MV-4-11 (cell line): ENCODE results near the gene TSPAN11.
"Not testable (repeated sequence)": the region's sequence is repeated elsewhere in the genome, so short reads cannot be mapped to it uniquely, and the experiment has no call there.

Experiments
- DNase-seq: peaks from one replicate; lab custom pipeline; 2025; lab: John Stamatoyannopoulos, UW

TSPAN11 gene

DNA sequence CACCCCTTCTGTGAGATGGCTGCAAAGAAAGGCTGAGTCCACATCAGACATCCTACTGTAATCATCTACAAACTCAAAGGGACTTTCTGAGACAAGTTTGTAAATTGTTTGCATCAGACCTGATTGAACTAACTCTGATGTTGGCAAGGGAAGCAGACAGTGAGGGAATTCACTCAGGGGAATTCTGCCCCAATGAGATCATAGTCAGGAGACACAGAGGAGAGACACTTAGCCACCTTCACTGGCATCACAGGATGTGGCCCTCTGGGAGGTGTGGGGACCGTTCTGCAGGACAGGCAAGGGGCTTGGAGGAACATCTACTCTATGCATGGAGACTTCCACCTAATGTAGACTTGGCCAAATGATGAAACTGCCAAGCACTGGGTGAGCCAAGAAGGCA, 76.5 kb downstream of the TSPAN11 start:
- DNase-seq = no peak

- DNase-seq = no peak
Observed at GRCh38 chr12:31003861-31004640, 77.5 kb downstream of the TSPAN11 start.

DNA sequence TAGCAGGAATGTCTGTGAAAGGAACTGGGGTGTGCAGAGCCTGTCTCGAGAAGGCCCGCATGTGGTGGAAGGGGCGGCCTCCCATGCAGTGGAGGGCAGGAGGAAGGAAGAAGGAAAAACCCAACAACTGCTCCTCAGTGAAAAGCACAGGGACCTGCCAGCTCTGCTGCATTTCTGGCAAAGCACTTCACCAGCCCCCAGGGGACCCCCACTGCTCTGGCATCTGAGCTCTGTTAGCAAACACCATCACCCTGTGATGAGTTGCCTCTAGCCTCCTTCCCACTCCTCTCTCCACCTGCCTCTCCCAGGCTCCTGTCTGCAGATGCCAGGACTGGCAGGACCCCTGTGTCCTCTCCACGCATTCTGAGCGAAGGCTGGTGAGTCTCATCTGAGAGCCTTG, 78.1 kb downstream of the TSPAN11 start:
- DNase-seq = no peak

GRCh38 chr12:31005256-31005943, 78.9 kb downstream of the TSPAN11 start:
- DNase-seq = no peak

DNA sequence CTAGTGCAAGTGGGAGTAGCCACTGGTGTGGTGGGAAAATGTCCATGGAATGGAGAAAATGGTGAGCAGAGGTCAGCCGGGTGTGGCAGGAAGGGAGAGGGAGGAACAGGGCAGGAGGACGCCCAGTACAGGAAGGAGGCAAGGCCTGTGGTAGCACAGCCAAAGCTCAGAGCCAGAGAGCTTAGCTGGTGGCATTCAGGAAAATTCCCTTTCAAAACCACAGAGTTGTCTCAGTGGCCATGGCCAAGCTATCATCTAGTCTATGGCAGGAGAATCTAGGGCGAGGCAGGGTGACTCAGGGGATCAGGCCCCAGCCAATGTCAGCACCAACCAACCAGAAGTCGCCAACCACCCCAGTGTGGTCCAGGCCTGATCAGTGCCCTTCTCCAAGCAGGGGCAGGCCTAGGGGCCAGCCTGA, 79.4 kb downstream of the TSPAN11 start:
- DNase-seq = peak; percentile 43

GRCh38 chr12:31006416-31007152, 80.0 kb downstream of the TSPAN11 start:
- no peak for DNase-seq

GRCh38 chr12:31007153-31007495, 80.6 kb downstream of the TSPAN11 start:
- DNase-seq = no peak

DNA sequence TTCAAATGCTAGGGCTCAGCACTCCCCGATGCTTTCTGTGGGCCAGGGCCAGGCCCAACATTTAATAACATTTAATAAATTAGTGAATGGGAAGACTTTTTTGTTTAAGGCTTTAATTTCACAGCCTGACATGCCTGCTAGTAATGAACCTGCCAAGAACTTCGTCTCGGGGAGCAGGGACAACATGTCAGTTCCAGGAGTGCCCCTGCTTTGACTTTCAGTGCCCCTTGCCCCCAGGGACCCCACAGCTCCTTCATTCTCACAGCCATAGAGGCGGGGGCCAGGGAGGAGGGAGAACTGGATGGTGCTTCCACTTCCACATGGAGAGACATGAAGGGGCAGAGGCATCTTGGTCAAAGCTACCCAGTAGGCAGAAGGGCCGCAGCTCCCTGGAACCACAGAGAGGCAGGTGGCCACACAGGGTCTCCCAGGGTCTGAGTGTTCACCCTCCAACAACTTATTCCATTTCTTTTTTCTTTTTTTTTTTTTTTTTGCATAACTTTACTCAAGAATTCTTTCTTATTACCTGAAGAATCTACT, 81.2 kb downstream of the TSPAN11 start:
- no peak for DNase-seq

DNA sequence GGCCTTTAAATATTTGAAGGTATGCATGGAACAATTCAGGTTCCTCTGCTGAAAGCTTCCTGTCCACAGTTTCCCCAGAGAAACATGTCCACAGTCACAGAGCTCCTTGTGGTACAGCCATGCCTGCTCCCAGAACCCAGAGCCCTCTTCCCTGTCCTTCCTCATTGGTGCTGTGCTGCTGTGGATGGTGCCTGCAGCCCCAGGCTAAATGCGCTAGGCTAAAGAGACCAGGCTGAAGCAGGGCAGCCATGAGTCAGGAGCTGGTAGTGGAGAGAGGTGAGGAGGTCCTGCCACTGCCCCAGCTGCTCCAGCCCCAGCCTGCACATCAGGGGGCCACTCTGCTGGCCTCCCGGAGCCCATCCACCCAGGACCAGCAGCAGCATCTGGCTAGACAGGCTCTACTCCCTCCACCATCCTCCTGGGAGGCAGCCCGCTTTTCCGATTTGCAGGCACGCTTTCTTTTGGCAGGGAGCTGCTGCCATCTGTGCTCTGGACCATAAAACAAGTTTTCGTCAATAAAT, 81.8 kb downstream of the TSPAN11 start:
- no peak for DNase-seq

- no peak for DNase-seq
Observed at GRCh38 chr12:31008961-31009840, 82.7 kb downstream of the TSPAN11 start.

GRCh38 chr12:31009976-31010375, 83.4 kb downstream of the TSPAN11 start:
- no peak for DNase-seq

DNA sequence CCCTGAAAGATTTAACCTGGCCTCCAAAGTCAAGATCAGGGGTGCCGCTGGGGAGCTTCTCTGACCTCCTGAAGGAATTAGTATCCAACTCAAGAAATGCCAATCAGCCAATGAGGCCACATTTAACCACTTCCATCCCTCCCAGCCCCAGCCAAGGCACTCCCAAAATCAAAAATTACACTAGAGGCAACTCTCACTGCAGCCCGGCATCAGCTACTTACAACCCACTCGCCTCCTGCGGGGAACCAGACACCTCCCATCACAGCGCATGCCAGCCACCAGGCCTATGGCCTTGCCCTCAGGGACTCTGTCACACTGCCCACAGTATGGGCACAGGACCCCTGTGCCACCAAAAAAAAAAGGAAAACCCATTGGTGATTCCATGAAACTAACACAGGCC, 84.8 kb downstream of the TSPAN11 start:
- DNase-seq = no peak

DNA sequence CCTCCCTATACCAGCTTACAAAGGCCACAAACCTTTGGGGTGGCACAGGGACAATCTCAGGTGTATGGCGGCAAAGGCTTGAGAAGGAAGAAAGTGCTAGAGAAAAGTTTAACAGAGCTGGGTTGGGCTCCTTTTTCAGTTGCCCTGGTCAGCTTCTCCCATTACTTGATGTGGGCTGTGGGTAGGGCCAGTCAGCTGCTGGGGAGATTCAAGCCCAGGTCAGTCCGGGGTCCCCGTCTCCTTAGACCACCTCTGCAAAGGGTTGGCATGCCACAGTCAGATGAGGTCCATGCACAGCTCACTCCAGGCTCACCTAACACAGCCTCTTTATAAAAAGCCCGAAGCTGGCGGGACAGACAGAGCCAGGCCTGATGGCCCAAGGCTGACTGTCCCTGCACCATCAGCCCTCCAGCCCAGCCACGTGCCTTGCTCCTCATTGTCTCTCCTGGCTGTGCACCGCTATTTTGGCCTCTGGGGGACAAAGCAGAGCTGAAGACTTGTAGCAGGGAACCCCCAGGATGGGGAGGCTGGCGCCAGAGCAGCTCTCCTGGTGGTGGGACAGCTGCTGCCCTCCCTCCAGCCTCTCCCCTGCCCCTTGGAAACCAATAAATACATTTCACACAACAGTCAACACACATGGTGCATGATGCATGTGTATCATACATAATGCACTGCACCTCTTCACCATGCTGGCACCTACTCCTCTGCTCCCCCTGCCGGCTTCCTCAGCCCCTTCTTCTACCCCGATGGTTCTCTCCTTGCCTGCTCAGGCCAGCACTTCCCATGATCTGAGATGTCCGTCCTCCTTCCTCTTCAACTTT, 85.4 kb downstream of the TSPAN11 start:
- no peak for DNase-seq

- not testable (repeated sequence) for DNase-seq
Observed at GRCh38 chr12:31012567-31012891, 86.0 kb downstream of the TSPAN11 start.

DNA sequence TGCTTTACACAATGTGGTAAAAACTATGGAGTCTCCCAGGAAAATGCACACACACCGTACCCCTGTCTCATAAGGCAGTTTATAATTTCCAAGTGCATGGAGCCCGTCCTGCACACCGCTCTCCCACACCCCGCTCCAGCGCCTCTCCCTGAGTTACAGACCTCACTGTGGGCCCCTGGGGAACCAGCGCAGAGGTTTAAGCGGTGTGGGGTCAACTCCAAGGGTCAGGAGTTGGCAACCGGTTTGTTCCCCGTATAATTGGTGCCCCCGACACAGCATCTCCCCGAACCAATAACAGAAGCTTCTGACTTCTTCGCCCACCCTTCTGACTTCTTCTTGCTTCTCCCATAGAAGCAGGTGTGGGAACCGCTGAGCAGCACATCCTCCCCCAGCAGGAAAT, 88.7 kb downstream of the TSPAN11 start:
- no peak for DNase-seq

DNA sequence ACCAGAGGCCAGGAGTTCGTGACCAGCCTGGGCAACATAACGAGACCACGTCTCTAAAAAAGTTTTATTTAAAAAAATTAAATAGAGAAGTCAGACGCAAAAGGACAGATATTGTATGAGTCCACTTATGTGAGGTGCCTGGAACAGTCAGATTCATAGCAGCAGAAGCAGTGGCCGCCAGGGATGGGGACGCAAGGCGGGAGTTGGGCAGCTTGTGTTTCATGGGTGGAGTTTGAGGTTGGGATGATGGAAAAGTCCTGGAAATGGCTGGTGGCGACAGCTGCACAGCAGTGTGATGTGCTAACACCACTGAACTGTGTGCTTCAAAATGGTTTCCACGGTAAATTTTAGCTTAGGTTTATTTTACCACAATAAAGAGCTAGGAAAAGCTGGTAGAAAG, 89.5 kb downstream of the TSPAN11 start:
- no peak for DNase-seq

DNA sequence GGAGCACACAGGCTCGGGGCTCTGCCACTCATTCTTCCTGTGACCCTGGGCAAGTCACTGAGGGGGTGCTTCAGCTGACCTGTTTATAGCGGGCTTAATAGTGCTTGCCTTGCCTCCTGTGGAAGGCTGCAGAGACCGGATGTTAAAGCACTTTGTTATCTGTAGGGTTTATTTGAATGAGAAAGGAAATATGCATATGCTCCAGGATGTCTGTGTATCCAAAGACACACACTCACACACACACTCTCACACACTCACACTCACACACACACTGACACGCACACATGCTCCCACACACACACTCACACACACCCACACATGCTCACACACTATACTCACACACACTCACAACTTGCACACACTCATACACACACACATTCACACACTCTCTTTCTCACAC, 91.0 kb downstream of the TSPAN11 start:
- no peak for DNase-seq

- no peak for DNase-seq
Observed at GRCh38 chr12:31018106-31018789, 91.7 kb downstream of the TSPAN11 start.

GRCh38 chr12:31018790-31019505, 92.4 kb downstream of the TSPAN11 start:
- no peak for DNase-seq
